GM12873 (cell line): Measurements from ENCODE around the gene PTPN1.

ENCODE experiments used
- CTCF ChIP-seq: IDR thresholded peaks from 2 replicates; pipeline ENCODE4 v1.5.1; 2012; ENCODE audit warnings: low read depth, mild to moderate bottlenecking, moderate library complexity, low read length, control low read depth; ENCODE audit not compliant: insufficient read depth; ENCODE audit errors: missing control alignments

Gene PTPN1

GRCh38 chr20:50510706-50511542 is 741 bp downstream of the PTPN1 start:
- no peak for TF ChIP-seq CTCF

- TF ChIP-seq CTCF, result no peak
Observed at GRCh38 chr20:50512323-50512722, 2.1 kb downstream of the PTPN1 start.

- TF ChIP-seq CTCF, result no peak
Observed at GRCh38 chr20:50513169-50514034, 3.2 kb downstream of the PTPN1 start.

GRCh38 chr20:50514035-50514337 is 3.8 kb downstream of the PTPN1 start:
- TF ChIP-seq CTCF, result no peak

- no peak for TF ChIP-seq CTCF
Observed at GRCh38 chr20:50514750-50515149, 4.6 kb downstream of the PTPN1 start.

- TF ChIP-seq CTCF, result no peak
Observed at GRCh38 chr20:50515471-50516106, 5.4 kb downstream of the PTPN1 start.
